Heart left ventricle (tissue), 16 donors: Measurements from ENCODE around the gene RBMS3. TPM values are rescaled to one million over a fixed set of nuclear protein-coding genes. Genes with fewer than 3 reads are reported as not detected.
"Not testable (repeated sequence)": the region's sequence is repeated elsewhere in the genome, so short reads cannot be mapped to it uniquely, and the experiment has no call there.

Source experiments
- ATAC-seq, 4 donors: fragments of 200-7000 bp; cut with Tn5 transposase; one replicate each; pipeline ENCODE4 v1.9.1; 2020 to 2022; ENCODE audit warnings: moderate library complexity in 4 of 4, mild to moderate bottlenecking in 3 of 4, moderate number of reproducible peaks in 1 of 4
- DNase-seq, 5 donors: peaks; one replicate each; pipeline ENCODE4 v3.0.0-alpha.2; 2020
- H3K27ac ChIP-seq, 12 donors: fragments of 200-600 bp; sonication (generic) in 4 of 12; one replicate each; pipeline versions ENCODE4 v1.5.0 to v1.8.0; 2016 to 2022; ENCODE audit warnings: mild to moderate bottlenecking in 2 of 12
- H3K27me3 ChIP-seq, 9 donors: fragments of 200-600 bp; sonication (generic) in 2 of 9; one replicate each; pipeline versions ENCODE4 v1.5.1 to v1.8.0; 2016 to 2022; ENCODE audit warnings: mild to moderate bottlenecking in 3 of 9
- H3K36me3 ChIP-seq, 9 donors: fragments of 200-600 bp; sonication (generic) in 2 of 9; one replicate each; pipeline versions ENCODE4 v1.5.0 to v1.8.0; 2018 to 2022; ENCODE audit warnings: mild to moderate bottlenecking in 2 of 9
- H3K4me1 ChIP-seq, 12 donors: fragments of 200-600 bp; sonication (generic) in 4 of 12; one replicate each; pipeline versions ENCODE4 v1.5.0 to v1.8.0; 2016 to 2022; ENCODE audit warnings: mild to moderate bottlenecking in 3 of 12
- H3K4me3 ChIP-seq, 12 donors: fragments of 200-600 bp; sonication (generic) in 4 of 12; one replicate each; pipeline versions ENCODE4 v1.5.0 to v1.8.0; 2017 to 2022; ENCODE audit warnings: mild to moderate bottlenecking in 9 of 12, moderate library complexity in 4 of 12
- H3K9me3 ChIP-seq, 12 donors: fragments of 200-600 bp; sonication (generic) in 4 of 12; one replicate each; pipeline versions ENCODE4 v1.5.0 to v1.8.0; 2016 to 2022; ENCODE audit warnings: mild to moderate bottlenecking in 1 of 12
- CTCF ChIP-seq, 12 donors: fragments of 200-600 bp; sonication (generic) in 4 of 12; IDR thresholded peaks; one replicate each; pipeline versions ENCODE4 v1.5.0 to v1.8.0; 2018 to 2022; ENCODE audit warnings: antibody characterized with exemption in 12 of 12, mild to moderate bottlenecking in 5 of 12
- POLR2A ChIP-seq, 2 donors: fragments of 450-650 bp; IDR thresholded peaks; one replicate each; pipeline ENCODE4 v1.6.1; 2017; ENCODE audit warnings: antibody characterized with exemption in 2 of 2, mild to moderate bottlenecking in 2 of 2, moderate library complexity in 2 of 2
- WGBS, 4 donors: extraction: QIAGEN DNeasy Blood & Tissue Kit in 2 of 4; methylation state at CpG; one replicate each; pipeline versions ENCODE4 v1.1.5 to v1.1.7; 2013 to 2018; 5-methylcytosine and 5-hydroxymethylcytosine counted together
- intact Hi-C, 10 donors: fragments of 100-400 bp; cut with DNase I; formaldehyde crosslinking; loops; one replicate each; pipeline versions ENCODE4 v1.11.1 to v1.14.2; 2022
- polyA plus RNA-seq, 2 donors: library from polyadenylated mRNA; stranded (reverse); fragments of 200-250 nt; gene quantifications; one replicate each; pipeline ENCODE4 v1.2.3, GENCODE V29; 2013
- total RNA-seq, 9 donors: library from RNA; depleted of rRNA in 2 of 9; stranded (reverse); fragments of >200 nt in 2 of 9; fragmentation: NEBNext Ultra II Directional in 3 of 9; extraction: Animal tissue kit (Norgen Biotek cat#: 25700) in 3 of 9; gene quantifications; one replicate each; pipeline versions ENCODE4 v1.1.0 to v1.2.4, GENCODE V29; 2016 to 2023
- donor health status: ischemic (EF 13 %, LVEDD 7.1; RV severe dilation, severe dysfunction).
- donor health status: healthy with polysubstance abuse.
- donor health status: DM: no; HTN: yes; CAD: no.
- donor health status: DM: no; HTN: no; CAD: no.
- donor health status: ischemic (EF 25% LVEDD 6.9; RV normal size, moderate dysfunction).
- donor health status: ischemic (EF 25% LVEDD 5.7; RV mildly dilated, moderate dysfunction).
- donor health status: healthy.
- donor health status: DM: yes; HTN: yes; CAD: no.
- donor health status: ischemic (EF 35%, LVEDD 5.7; RV mildly dilated, moderate dysfunction).
- donor health status: nonischemic (EF 11% LVEDD 7.7; RV severe dilation, severe dysfunction).
- donor health status: DM: yes; HTN: yes; CAD: no.
- donor health status: PGD.
- donor health status: ischemic (EF 29% LVEDD 5.4; RV normal size, mild dysfunction).
- donor health status: nonischemic (EF 23%, LVEDD 6.1; RV moderate dilation, normal function).

Gene RBMS3
- total and polyA plus RNA-seq, 11 donors: 4.8 to 35.6 (median 26.1) TPM

GRCh38 chr3:29324180-29324651 is 43.3 kb downstream of the RBMS3 start:
- Histone ChIP-seq H3K36me3 (no peaks in the 10 kb centered on the region), H3K27ac (peak overlapping the region in 11 of 12 donors; percentile 50 to 90 (median 73)), H3K9me3 (no peaks in the 10 kb centered on the region), H3K27me3 (no peaks in the 10 kb centered on the region), H3K4me3 (peak overlapping the region in 9 of 12 donors; percentile 8 to 49 (median 37)), H3K4me1 (peaks cover 0 to 59% (median 27%) of the 10 kb centered on the region in 12 donors)
- peak in 4 of 5 donors; percentile 55 to 75 (median 58) for DNase-seq
- intact Hi-C loops: loop anchor here in 3 of 10 donors (5.0 kb wide), 2 partner anchors 37 to 42 kb away; partner anchors contain the start of gene RBMS3 (in 1 of the 3)
- 28 to 51% (median 36%) methylated on average over 5 of the region's 5 CpGs for WGBS, 4 donors
- TF ChIP-seq CTCF (IDR thresholded peaks at IDR 0.05) (no peak), POLR2A (IDR thresholded peaks at IDR 0.05) (no peak)
- peak; percentile 78 to 92 (median 86) for ATAC-seq

GRCh38 chr3:29326540-29326939 is 45.7 kb downstream of the RBMS3 start:
- H3K4me1 ChIP-seq: peaks cover 0 to 59% (median 31%) of the 10 kb centered on the region in 12 donors
- ATAC-seq, H3K9me3 ChIP-seq, intact Hi-C loops, H3K27ac ChIP-seq, H3K27me3 ChIP-seq, DNase-seq, H3K4me3 ChIP-seq, H3K36me3 ChIP-seq: not testable (repeated sequence)
- 93 to 98% (median 98%) methylated on average over 10 of the region's 10 CpGs for WGBS, 4 donors

DNA sequence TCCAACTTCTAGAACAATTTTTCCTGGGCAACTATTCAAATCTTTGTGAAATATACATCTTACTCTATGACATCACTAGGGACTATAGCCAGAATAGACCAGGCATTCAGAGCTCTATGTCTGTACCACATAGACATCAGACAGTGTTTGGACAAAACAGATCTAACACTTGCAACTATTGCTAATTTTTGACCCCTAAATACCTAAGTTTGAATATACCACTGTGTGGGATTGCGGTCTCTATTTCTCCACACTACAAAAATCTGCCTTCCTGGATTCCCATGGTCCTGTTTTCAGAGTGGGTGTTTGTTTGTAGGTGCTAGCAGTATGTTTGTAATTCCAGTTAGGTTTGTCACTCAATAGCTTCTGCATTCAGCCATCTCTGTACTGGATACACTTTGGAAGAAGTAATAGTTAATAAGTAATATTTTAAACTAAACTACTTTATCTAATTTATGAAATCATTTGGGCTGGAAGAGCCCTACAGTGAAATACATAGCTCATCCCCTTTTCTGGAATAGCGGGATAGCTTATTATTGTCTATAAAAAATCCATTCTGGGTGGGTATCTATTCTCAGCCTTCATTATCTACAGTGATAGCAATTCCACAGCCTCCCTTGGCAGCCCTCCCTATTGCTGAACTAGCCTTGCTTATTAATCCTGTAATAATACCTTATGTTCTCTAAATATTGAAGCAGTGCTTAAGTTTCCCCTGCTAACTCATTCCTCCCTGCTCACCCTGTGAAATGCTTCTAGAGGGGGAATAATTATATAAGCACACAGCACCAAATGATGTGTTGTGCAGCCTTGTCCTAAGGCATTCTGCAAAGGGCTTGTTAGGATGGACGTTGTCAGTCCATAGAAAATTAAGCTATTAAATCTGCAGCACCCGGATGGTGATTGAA is 49.4 kb downstream of the RBMS3 start:
- TF ChIP-seq POLR2A (IDR thresholded peaks at IDR 0.05) (no peak), CTCF (IDR thresholded peaks at IDR 0.05) (no peak)
- peak overlapping the region in 7 of 12 donors; percentile 11 to 67 (median 26) for H3K27ac ChIP-seq
- DNase-seq: peak in 1 of 5 donors; percentile 37
- no peaks in the 10 kb centered on the region for H3K27me3 ChIP-seq
- peak overlapping the region in 2 of 12 donors; percentile 4 to 8 for H3K4me3 ChIP-seq
- H3K4me1 ChIP-seq: peaks cover 13 to 72% (median 38%) of the 10 kb centered on the region in 12 donors
- H3K9me3 ChIP-seq: no peaks in the 10 kb centered on the region
- 56 to 66% (median 59%) methylated on average over 4 of the region's 4 CpGs for WGBS, 4 donors
- peak in 2 of 4 donors; percentile 8 to 19 for ATAC-seq
- intact Hi-C loops: loop anchor here in 8 of 10 donors (5.0 to 10.0 kb wide), 5 partner anchors 45 to 427 kb away; partner anchors contain the start of gene RBMS3 (in 7 of the 8)
- no peaks in the 10 kb centered on the region for H3K36me3 ChIP-seq

GRCh38 chr3:29331035-29331434 is 50.2 kb downstream of the RBMS3 start:
- Histone ChIP-seq H3K36me3 (no peaks in the 10 kb centered on the region), H3K27ac (peak overlapping the region in 9 of 12 donors; percentile 6 to 67 (median 48)), H3K27me3 (no peaks in the 10 kb centered on the region), H3K4me1 (peaks cover 13 to 75% (median 46%) of the 10 kb centered on the region in 12 donors), H3K4me3 (peak overlapping the region in 2 of 12 donors; percentile 4 to 8), H3K9me3 (no peaks in the 10 kb centered on the region)
- intact Hi-C loops: loop anchor here in 8 of 10 donors (5.0 to 10.0 kb wide), 5 partner anchors 46 to 426 kb away; partner anchors contain the start of gene RBMS3 (in 7 of the 8)
- peak in 3 of 4 donors; percentile 13 to 31 (median 25) for ATAC-seq
- 57 to 69% (median 69%) methylated on average over 4 of the region's 4 CpGs for WGBS, 4 donors
- DNase-seq: no peak
- TF ChIP-seq POLR2A (IDR thresholded peaks at IDR 0.05) (no peak), CTCF (IDR thresholded peaks at IDR 0.05) (no peak)
